GM13977 (cell line): Measurements from ENCODE around the gene IRF9.
A peak's percentile ranks its signal among the peaks of the same experiment; 100 is the strongest.

Source experiments
- DNase-seq: peaks from one replicate; pipeline ENCODE4 v3.0.0; 2012; ENCODE audit warnings: low spot score
- CTCF ChIP-seq: IDR thresholded peaks from 2 replicates; pipeline ENCODE4 v1.5.1; 2012; ENCODE audit warnings: mild to moderate bottlenecking, control low read depth; ENCODE audit not compliant: insufficient read depth; ENCODE audit errors: extremely low read depth, missing control alignments
- in situ Hi-C: fragments of 300-500 bp; cut with MboI; formaldehyde crosslinking; loops from one replicate; pipeline ENCODE4 v1.12.0; 2022; ENCODE audit warnings: low sequenced_read_pairs, low pct_unique_long_range_greater_than_20kb, mixed read lengths, inconsistent platforms; ENCODE audit not compliant: unreplicated experiment

The IRF9 gene

GRCh38 chr14:24131549-24131966 is 29.5 kb upstream of the IRF9 start:
- in situ Hi-C loops, result no loop called here
- no peak for DNase-seq
- no peak for TF ChIP-seq CTCF

- no peak for DNase-seq
- TF ChIP-seq CTCF, result no peak
- in situ Hi-C loops, result no loop called here
Measured at GRCh38 chr14:24132061-24132685, 28.9 kb upstream of the IRF9 start.

GRCh38 chr14:24132976-24133375 is 28.1 kb upstream of the IRF9 start:
- in situ Hi-C loops, result no loop called here
- no peak for DNase-seq
- no peak for TF ChIP-seq CTCF

- no peak for DNase-seq
- in situ Hi-C loops, result no loop called here
- no peak for TF ChIP-seq CTCF
Measured at GRCh38 chr14:24133735-24134134, 27.3 kb upstream of the IRF9 start.

GRCh38 chr14:24135584-24135833 is 25.6 kb upstream of the IRF9 start:
- in situ Hi-C loops, result no loop called here
- DNase-seq, result no peak
- no peak for TF ChIP-seq CTCF

- in situ Hi-C loops, result no loop called here
- DNase-seq, result peak; percentile 98
- no peak for TF ChIP-seq CTCF
Measured at GRCh38 chr14:24135834-24136683, 25.0 kb upstream of the IRF9 start, which contains the start of gene PSME1. Gene PSME1 (plus strand): TSS chr14:24136194. CDS start chr14:24136263, 69 bp downstream.
